ENCODE results near the gene TSPAN9. TPM values are rescaled to one million over a fixed set of nuclear protein-coding genes. Genes with fewer than 3 reads are reported as not detected.
A peak's percentile ranks its signal among the peaks of the same experiment; 100 is the strongest.

Gene TSPAN9
- total and polyA plus RNA-seq, 4 donors, result 17.4 to 62.9 (median 34.2) TPM

GRCh38 chr12:3110578-3110977 lies 33.4 kb downstream of the TSPAN9 start:
- Histone ChIP-seq H3K9ac (ENCODE audit: low read depth in 1 of 2, low read length in 2 of 2) (peak overlapping the region in 1 of 2 donors; percentile 24), H3K27ac (ENCODE audit: low read depth in 1 of 2, low read length in 2 of 2) (peak overlapping the region; percentile 64 to 74), H3K4me1 (ENCODE audit: control insufficient read depth in 4 of 4, insufficient read depth in 4 of 4, low read length in 3 of 4) (peaks cover 15 to 56% (median 50%) of the 10 kb centered on the region in 4 donors), H3K36me3 (ENCODE audit: control insufficient read depth in 4 of 4, insufficient read depth in 3 of 4, low read depth in 1 of 4, low read length in 3 of 4) (peaks cover 0 to 3% (median 0%) of the 10 kb centered on the region in 4 donors), H3K27me3 (ENCODE audit: control insufficient read depth in 4 of 4, insufficient read depth in 4 of 4, low read length in 3 of 4) (no peaks in the 10 kb centered on the region), H3K4me3 (ENCODE audit: low read depth in 1 of 3, low read length in 3 of 3) (peak overlapping the region in 2 of 3 donors; percentile 3 to 5), H3K9me3 (ENCODE audit: control insufficient read depth in 4 of 4, low read length in 3 of 4) (no peaks in the 10 kb centered on the region)
- DNase-seq (ENCODE audit: low spot score), result no peak
- 25% methylated on average over 2 of the region's 2 CpGs for WGBS
- TF ChIP-seq GABPA (IDR thresholded peaks at IDR 0.05 in 1 of 2, conservative IDR thresholded peaks at IDR 0.05 in 1 of 2) (peak in 1 of 2 donors; percentile 37), SP1 (IDR thresholded peaks at IDR 0.05) (peak; percentile 63), HNF4G (IDR thresholded peaks at IDR 0.05) (no peak), FOXA1 (IDR thresholded peaks at IDR 0.05) (peak; percentile 70), ATF3 (IDR thresholded peaks at IDR 0.05) (no peak), CTCF (IDR thresholded peaks at IDR 0.05; ENCODE audit: low read depth, low read length, missing input control) (no peak), EGR1 (IDR thresholded peaks at IDR 0.05; ENCODE audit: low read depth in 2 of 2) (no peak), YY1 (IDR thresholded peaks at IDR 0.05) (peak; percentile 40), RAD21 (IDR thresholded peaks at IDR 0.05) (peak in 1 of 2 donors; percentile 23), FOXA2 (IDR thresholded peaks at IDR 0.05) (peak; percentile 77), JUND (IDR thresholded peaks at IDR 0.05) (peak in 1 of 2 donors; percentile 57), TAF1 (conservative IDR thresholded peaks at IDR 0.05) (no peak), NR2F2 (IDR thresholded peaks at IDR 0.05) (no peak), HNF4A (conservative IDR thresholded peaks at IDR 0.05) (peak; percentile 68 to 82), ZBTB33 (IDR thresholded peaks at IDR 0.05) (no peak), REST (IDR thresholded peaks at IDR 0.05) (peak; percentile 42), RXRA (IDR thresholded peaks at IDR 0.05) (peak; percentile 82 to 87), MAX (IDR thresholded peaks at IDR 0.05) (peak; percentile 60)

All from liver (tissue), 9 donors.